ENCODE measurements around the gene SGIP1. TPM values are rescaled to one million over a fixed set of nuclear protein-coding genes. Genes with fewer than 3 reads are reported as not detected.

Gene SGIP1
- total and polyA plus RNA-seq, 8 donors, result 0.31 to 2.3 (median 1.1) TPM

GRCh38 chr1:66532798-66533783 is 862 bp upstream of the SGIP1 start:
- ATAC-seq (peak; percentile 24 to 68 (median 60)), DNase-seq (peak in 2 of 6 donors; percentile 65 to 66), FAIRE-seq (no peak)
- Histone ChIP-seq H3K27ac (peak overlapping the region in 1 of 4 donors; percentile 17), H3K9me3 (no peaks in the 10 kb centered on the region), H3K27me3 (no peaks in the 10 kb centered on the region), H3K36me3 (no peaks in the 10 kb centered on the region), H3K4me3 (peak overlapping the region in 3 of 4 donors; percentile 2 to 37 (median 18)), H3K4me1 (peaks cover 0 to 7% (median 6%) of the 10 kb centered on the region in 3 donors)
- WGBS, 2 donors, result 12 to 13% methylated on average over 50 of the region's 50 CpGs
- TF ChIP-seq, protein P1, sequence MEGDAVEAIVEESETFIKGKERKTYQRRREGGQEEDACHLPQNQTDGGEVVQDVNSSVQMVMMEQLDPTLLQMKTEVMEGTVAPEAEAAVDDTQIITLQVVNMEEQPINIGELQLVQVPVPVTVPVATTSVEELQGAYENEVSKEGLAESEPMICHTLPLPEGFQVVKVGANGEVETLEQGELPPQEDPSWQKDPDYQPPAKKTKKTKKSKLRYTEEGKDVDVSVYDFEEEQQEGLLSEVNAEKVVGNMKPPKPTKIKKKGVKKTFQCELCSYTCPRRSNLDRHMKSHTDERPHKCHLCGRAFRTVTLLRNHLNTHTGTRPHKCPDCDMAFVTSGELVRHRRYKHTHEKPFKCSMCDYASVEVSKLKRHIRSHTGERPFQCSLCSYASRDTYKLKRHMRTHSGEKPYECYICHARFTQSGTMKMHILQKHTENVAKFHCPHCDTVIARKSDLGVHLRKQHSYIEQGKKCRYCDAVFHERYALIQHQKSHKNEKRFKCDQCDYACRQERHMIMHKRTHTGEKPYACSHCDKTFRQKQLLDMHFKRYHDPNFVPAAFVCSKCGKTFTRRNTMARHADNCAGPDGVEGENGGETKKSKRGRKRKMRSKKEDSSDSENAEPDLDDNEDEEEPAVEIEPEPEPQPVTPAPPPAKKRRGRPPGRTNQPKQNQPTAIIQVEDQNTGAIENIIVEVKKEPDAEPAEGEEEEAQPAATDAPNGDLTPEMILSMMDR (IDR thresholded peaks at IDR 0.05), result no peak
- intact Hi-C loops (cut with DNase I), result no loop called here

GRCh38 chr1:66535061-66535460 is 1.1 kb downstream of the SGIP1 start:
- ATAC-seq (no peak), FAIRE-seq (no peak)
- WGBS, 2 donors, result 97% methylated on average over 2 of the region's 2 CpGs

GRCh38 chr1:66535853-66536252 is 1.9 kb downstream of the SGIP1 start:
- Histone ChIP-seq H3K27ac (no peak overlapping the region), H3K9me3 (no peaks in the 10 kb centered on the region), H3K4me1 (peaks cover 0 to 7% (median 6%) of the 10 kb centered on the region in 3 donors), H3K36me3 (no peaks in the 10 kb centered on the region), H3K4me3 (no peak overlapping the region), H3K27me3 (no peaks in the 10 kb centered on the region)
- no peak for ATAC-seq
- TF ChIP-seq, protein P1 (IDR thresholded peaks at IDR 0.05), result no peak
- WGBS, 2 donors, result 50 to 54% methylated on average over 1 of the region's 1 CpG
- no peak for DNase-seq
- intact Hi-C loops (cut with DNase I), result no loop called here
- FAIRE-seq, result no peak

More at GRCh38 chr1:66535061-66535460, 1.1 kb downstream of the SGIP1 start:
- intact Hi-C loops (cut with DNase I), result no loop called here
- DNase-seq, result no peak
- no peaks in the 10 kb centered on the region for H3K27me3 ChIP-seq
- no peaks in the 10 kb centered on the region for H3K36me3 ChIP-seq
- TF ChIP-seq, protein P1 (IDR thresholded peaks at IDR 0.05), result no peak
- H3K4me3 ChIP-seq, result no peak overlapping the region
- H3K27ac ChIP-seq, result no peak overlapping the region
- H3K9me3 ChIP-seq, result no peaks in the 10 kb centered on the region
- H3K4me1 ChIP-seq, result peaks cover 0 to 7% (median 6%) of the 10 kb centered on the region in 3 donors

GRCh38 chr1:66537718-66538117 is 3.8 kb downstream of the SGIP1 start:
- intact Hi-C loops (cut with DNase I), result no loop called here
- TF ChIP-seq, protein P1 (IDR thresholded peaks at IDR 0.05), result no peak
- Histone ChIP-seq H3K36me3 (no peaks in the 10 kb centered on the region), H3K9me3 (no peaks in the 10 kb centered on the region), H3K27ac (no peak overlapping the region), H3K4me3 (no peak overlapping the region), H3K4me1 (peaks cover 0 to 13% (median 8%) of the 10 kb centered on the region in 3 donors), H3K27me3 (no peaks in the 10 kb centered on the region)
- DNase-seq (no peak), ATAC-seq (no peak), FAIRE-seq (no peak)
- 48 to 100% methylated on average over 1 of the region's 1 CpG for WGBS, 2 donors
